ENCODE measurements around the gene LYSET.
"Not testable (repeated sequence)": the region's sequence is repeated elsewhere in the genome, so short reads cannot be mapped to it uniquely, and the experiment has no call there.

Gene LYSET

DNA sequence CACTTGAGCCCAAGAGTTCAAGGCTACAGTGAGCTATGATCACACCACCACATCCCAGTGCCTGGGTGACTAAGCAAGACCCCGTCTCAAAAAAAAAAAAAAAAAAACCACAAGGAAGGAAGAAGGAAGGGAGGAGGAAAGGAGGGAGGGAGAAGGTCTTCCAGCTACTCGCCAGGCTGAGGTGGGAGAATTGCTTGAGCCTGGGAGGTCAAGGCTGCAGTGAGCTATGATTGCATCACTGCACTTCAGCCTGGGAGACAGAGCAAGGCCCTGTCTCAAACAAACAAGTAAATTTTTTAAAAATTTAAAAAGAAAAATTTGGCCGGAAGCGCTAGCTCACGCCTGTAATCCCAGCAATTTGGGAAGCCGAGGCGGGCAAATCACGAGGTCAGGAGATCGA, 16.5 kb upstream of the LYSET start:
- not testable (repeated sequence) for DNase-seq (ENCODE audit: low read depth)

DNA sequence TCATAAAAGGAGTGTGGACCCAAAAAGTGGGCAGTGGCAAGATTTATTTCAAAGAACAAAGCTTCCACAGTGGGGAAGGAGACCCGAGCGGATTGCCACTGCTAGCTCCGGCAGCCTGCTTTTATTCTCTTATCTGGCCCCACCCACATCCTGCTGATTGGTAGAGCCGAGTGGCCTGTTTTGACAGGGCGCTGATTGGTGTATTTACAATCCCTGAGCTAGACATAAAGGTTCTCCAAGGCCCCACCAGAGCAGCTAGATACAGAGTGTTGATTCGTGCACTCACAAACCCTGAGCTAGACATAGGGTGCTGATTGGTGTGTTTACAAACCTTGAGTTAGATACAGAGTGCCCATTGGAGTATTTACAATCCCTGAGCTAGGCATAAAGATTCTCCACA, 15.5 kb upstream of the LYSET start:
- not testable (repeated sequence) for DNase-seq (ENCODE audit: low read depth)

GRCh38 chr14:93170141-93170540, 15.0 kb upstream of the LYSET start:
- not testable (repeated sequence) for DNase-seq (ENCODE audit: low read depth)

DNA sequence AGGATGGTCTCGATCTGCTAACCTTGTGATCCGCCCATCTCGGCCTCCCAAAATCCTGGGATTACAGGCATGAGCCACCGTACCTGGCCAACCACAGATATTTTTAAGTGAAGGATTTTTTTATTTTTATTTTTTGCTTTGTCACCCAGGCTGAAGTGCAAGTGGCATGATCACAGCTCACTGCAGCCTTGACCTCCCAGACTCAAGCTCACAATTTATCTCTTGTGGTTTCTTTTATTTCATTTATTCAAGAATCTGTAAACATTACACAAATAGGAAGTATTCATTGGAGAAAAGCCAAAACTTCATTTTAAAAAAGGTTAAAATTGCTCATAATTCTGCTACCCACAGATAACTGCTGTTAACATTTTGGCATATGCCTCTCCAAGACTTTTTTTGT, 13.7 kb upstream of the LYSET start:
- no peak for DNase-seq (ENCODE audit: low read depth)

- no peak for DNase-seq (ENCODE audit: low read depth)
Measured at GRCh38 chr14:93173943-93174395, 11.1 kb upstream of the LYSET start.

GRCh38 chr14:93174731-93175130, 10.4 kb upstream of the LYSET start:
- not testable (repeated sequence) for DNase-seq (ENCODE audit: low read depth)

DNA sequence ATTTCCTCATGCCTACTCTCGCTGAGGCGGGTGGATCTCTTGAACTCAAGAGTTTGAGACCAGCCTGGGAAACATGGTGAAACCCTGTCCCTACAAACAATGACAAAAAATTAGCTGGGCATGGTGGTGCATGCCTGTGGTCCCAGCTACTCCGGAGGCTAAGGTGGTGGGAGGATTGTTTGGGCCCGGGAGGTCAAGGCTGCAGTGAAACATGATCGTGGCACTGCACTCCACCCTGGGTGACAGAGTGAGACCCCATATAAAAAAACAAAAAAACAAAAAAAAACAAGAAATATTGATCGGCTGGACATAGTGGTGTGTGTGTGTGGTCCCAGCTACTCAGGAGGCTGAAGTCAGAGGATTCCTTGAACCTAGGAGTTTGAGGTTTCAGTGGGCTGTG, 9.6 kb upstream of the LYSET start:
- DNase-seq (ENCODE audit: low read depth), result no peak

DNA sequence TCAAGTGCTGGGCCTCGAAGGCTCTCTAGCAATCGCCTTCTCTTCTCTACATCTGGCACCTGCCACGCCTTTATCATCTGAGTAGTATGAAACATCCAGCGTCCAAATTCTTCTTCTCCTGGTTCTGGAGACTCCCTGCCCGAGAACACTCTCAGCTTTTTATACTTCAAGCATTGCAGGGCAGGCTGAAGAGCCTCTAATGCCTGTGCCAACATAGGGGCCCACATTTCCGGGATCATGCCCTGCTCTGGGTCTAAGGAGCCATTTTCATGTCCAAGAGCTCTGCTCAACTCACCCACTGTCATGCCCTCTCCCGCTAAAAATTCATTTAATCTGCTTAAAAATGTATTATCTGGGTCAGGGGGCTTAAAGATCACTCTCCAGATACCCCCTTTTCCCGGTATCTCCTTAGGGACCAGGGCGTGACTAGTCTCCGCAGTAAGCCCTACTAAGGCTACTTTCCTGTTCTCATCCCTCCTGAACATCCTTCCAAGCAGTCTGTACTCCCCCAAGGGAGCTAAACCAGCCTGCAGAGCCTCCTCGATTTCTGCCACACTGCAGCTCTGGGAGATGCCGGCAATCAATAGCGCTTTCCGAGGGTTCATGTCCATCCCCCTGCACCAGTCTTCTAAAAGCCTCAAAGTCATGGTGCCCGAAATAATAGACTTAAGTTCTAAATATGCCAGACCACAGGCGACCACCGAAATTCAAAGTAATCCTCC, 1.4 kb upstream of the LYSET start:
- no peak for DNase-seq (ENCODE audit: low read depth)

DNA sequence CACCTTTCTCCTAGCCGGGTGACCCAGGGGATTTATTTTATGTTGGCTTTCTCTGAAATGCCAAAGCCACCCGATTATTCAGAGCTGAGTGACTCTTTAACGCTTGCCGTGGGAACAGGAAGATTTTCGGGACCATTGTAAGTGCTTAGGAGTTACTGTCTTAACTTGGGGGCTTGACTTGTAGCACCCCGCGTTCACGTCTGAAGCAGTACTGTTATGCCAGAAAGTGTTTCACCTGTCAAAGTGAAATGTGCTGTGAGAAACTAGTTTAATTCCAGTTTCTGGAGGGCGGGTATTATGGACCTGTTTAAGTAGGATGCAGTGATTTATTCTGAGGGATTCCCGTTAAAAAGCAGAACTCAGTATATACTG, 218 bp downstream of the LYSET start:
- no peak for DNase-seq (ENCODE audit: low read depth)

DNA sequence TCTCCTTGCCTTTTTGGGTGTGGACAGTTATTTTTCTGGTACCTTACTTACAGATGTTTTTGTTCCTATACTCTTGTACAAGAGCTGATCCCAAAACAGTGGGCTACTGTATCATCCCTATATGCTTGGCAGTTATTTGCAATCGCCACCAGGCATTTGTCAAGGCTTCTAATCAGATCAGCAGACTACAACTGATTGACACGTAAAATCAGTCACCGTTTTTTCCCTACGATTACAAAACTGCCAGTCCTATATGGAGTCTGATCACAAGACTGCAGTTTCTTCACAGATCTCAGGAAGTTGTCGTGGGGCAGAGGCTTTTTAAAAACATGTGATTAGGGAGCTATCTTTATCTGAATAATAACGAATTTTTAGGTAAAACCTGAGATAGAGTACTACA, 1.3 kb downstream of the LYSET start:
- DNase-seq (ENCODE audit: low read depth), result no peak

DNA sequence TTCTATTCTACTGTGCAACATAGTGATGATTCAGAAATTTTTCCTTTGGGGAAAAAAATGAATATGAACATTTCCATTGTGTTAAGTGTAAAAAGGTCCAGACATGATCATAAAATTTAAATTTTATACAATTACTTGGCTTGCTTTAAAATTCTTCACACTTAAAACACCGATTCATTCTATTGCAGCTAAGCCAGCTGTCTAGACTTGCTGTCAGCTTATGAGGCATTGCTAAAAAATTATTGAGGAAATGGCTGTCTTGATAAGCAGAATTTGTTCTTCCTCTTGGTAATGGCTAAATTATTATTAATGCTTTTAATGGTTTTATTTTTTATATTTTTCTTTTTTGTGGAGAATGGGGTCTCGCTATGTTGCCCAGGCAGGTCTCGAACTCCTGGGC, 1.8 kb downstream of the LYSET start:
- DNase-seq (ENCODE audit: low read depth), result no peak

DNA sequence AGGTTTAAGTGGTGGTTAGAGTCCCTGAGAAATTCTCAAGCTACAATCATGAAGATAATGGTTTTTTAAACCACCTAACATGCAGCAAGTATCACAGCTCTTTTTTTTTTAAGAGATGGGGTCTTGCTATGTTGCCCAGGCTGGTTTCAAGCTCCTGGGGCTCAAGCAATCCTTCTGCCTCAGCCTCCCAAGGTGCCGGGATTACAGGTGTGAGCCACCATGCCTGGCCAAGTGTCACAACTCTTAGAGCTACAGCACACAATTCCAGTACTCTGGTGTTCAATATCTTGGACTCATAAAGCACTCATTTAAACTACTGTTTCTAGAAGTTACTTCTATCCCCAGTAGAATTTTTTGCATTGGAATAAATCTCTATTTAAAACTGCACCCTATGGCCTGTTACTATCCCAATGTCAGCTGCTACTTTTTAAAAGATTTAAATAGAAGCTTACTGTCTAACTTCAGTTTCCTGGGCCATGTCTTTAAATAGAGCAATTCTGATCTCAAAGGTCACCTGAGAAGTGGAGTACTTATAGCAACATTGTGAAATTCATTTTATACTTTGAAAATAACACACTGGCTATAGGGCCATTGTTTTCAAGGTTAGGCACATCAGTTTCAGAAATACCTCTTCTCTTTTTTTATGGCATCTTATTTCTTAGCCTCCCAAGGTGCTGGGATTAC, 10.3 kb downstream of the LYSET start:
- DNase-seq (ENCODE audit: low read depth), result no peak

DNA sequence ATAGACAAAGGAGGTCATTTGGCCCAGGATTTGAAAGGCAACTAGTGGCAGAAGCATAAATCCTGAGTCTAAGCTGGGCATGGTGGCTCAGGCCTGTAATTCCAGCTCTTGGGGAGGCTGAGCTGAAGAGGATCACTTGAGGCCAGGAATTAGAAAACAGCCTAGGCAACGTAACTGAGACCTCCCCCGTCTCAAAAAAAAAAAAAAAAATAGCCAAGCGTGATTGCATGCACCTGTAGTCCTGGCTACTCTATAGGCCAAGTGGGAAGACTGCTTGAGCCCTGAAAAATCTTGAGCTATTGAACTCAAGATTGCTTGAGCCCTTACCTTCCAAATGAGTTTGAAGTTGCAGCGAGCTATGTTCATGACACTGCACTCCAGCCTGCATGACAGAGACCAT, 13.9 kb downstream of the LYSET start:
- no peak for DNase-seq (ENCODE audit: low read depth)

GRCh38 chr14:93200553-93200952, 15.4 kb downstream of the LYSET start:
- no peak for DNase-seq (ENCODE audit: low read depth)

GRCh38 chr14:93201155-93201704, 16.1 kb downstream of the LYSET start:
- no peak for DNase-seq (ENCODE audit: low read depth)

DNA sequence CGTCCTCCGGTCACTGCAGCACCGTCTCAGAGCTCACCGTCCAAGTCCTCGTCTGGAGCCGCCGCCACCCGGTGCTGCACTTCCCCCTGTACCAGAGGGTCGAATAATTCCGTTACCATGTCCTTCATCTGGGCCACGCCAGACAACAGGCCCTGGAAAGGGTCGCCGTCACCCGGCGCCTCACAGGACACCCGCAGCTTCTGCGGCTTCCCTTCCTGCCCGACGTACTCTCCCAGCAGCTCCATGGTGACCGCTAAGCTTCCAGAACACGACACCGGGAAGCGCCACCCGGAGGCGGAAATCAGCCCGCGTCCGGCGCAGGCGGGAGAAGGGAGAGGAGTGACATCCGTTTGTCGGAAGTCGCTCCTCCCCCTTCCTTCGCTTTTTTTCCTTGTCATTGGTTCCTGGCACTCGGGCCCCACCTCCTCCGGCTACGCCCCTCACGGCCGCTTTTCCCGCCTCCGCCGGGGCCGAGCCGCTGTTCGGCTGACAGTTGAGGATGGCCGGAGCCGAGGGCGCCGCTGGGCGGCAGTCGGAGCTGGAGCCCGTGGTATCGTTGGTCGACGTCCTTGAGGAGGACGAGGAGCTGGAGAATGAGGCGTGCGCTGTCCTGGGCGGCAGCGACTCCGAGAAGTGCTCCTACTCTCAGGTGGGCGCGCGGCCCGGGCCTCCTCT, 21.8 kb downstream of the LYSET start, which contains the start of the genes GON7 and UBR7:
Gene GON7, minus strand, starts transcription at position 273 of the 675 bp plus-strand sequence. Its CDS starts 28 bp downstream, at position 245.
Gene UBR7, plus strand, starts transcription at position 464 of the 675 bp plus-strand sequence. Its CDS starts 36 bp downstream, at position 500.
- DNase-seq (ENCODE audit: low read depth), result peak; percentile 70

DNA sequence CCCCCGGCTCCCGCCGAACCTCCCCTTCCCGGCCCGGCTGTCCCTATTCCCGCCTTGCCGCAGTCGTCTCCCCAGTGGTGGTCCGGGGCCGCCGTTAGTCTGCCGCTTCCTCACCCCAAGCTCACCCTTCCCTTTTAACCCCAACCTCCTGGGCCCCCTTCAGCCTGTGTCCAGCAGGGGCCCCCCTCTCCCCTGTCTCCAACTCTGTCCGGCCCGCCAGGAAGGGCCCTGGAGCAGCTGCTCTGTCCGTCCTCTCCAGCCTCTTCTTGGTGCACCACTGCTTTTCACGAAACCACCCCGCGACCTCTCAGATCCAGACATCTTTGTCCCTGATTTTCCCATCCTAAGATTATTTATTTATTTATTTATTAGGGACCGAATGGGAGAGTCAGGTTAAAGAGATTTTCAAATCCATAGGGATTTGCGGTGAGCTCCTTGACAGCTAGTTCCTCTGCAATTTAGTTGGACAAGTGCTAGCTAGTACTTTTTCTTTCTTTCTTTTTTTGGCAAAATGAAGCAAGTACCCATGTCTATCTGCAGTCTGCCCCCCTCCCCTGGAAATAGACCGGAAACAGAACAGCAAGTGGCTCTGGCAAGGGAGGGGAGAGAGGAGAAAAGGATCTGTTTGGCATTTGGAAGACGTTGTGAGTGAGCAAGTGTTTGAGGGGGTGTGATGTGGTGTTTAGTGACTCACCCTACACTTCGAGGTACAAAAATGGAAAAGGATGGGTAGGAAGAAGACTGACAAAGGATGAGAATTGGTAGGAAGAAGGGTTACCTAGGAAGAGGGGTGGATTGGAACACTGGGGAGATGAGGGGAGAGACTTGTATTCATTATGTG, 22.6 kb downstream of the LYSET start:
- no peak for DNase-seq (ENCODE audit: low read depth)

DNA sequence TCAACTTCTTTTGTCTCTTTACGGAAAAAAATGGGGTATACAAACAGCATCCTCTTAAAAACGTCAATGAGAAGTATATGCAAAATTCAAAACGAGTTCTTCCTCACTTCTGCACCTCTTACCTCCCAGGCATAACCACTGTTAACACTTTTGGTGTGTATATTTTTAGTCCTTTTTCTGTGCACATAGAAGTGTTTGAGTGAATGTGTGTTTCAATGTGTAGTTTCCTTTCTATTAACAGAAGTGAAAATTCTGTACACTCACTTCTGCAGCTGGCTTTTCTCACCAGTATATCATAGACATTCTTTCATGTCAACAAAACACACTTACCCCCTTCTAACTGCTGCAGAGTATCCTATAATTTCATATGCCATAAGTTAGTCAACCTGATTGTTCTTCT, 27.3 kb downstream of the LYSET start:
- no peak for DNase-seq (ENCODE audit: low read depth)

DNA sequence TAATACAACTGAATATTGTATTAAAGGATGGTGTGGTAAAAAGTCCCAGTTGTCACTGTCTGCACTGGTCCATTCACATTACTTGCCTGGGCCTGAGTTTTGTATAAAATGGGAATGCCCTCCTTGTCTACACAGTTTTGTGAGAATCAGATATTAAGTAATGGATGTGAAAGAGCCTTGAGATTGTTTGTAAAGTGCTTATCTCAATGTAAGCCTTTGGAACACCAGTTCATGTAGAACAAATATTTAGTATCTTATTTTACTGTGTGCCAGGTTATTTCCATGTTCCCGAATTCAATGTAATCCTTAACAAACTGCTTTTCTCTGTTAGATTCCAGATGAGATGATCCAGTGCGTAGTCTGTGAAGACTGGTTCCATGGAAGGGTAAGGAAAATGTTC, 29.5 kb downstream of the LYSET start:
- no peak for DNase-seq (ENCODE audit: low read depth)

- peak; percentile 20 for DNase-seq (ENCODE audit: low read depth)
Measured at GRCh38 chr14:93219103-93219726, 34.1 kb downstream of the LYSET start.

DNA sequence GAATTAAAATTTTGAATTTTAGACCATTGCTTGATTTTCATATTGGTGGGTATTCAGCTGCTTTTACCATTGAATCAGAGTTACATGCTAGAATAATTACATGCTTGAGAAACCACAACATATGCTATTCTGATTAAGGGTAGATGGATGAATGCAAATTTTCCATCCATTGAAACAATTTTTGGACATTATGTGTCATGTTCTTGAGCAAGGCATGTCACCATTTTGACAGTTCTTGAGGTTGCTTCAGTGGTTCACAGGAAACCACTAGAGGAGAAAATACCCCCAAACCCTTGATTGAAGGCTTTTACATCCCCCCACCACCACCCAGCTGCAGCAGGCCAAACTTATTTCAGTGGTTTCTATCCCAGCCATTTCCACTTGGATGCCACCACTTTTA, 35.4 kb downstream of the LYSET start:
- no peak for DNase-seq (ENCODE audit: low read depth)
